Esophagus muscularis mucosa (tissue), 4 donors: ENCODE measurements around the gene PTPRK.

Source experiments
- EP300 ChIP-seq: sonication (generic); formaldehyde crosslinking; IDR thresholded peaks from one replicate; pipeline ENCODE4 v1.6.1; 2017; ENCODE audit warnings: antibody characterized with exemption
- POLR2A ChIP-seq: fragments of 450-650 bp; IDR thresholded peaks from one replicate; pipeline ENCODE4 v1.6.1; 2017; ENCODE audit warnings: antibody characterized with exemption, moderate library complexity, mild to moderate bottlenecking, low read depth
- POLR2AphosphoS5 ChIP-seq, 2 donors: sonication (generic); formaldehyde crosslinking; IDR thresholded peaks; one replicate each; pipeline ENCODE4 v1.6.1; 2017; ENCODE audit warnings: antibody characterized with exemption in 2 of 2
- TF ChIP-seq, protein P1 (sequence below), 3 experiments: fragments of 200-600 bp in 2 of 3; fragments of 450-650 bp in 1 of 3; sonication (generic) in 2 of 3; IDR thresholded peaks; one replicate each; pipeline ENCODE4 v1.5.1; 2017 to 2019; ENCODE audit warnings: antibody characterized with exemption in 3 of 3, mild to moderate bottlenecking in 2 of 3, moderate library complexity in 1 of 3

DNA sequence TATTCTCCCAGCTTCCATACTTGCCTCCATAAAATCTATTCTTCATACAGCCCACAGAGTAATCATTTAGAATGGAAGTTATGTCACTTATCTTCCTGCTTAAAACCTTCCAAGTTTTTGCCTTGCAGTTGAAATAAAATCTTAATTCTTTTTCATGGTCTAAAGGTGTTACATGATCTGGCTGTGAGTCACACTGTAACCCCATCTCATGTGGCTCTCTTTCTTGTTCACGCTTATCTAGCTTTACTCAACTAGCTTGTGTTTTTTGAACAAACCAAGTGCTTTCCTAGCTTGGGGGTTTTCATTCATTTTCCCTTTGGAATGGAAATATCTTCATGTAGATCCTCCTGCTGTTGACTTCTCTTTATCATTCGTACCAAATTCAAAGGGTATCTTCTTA is 596.0 kb downstream of the PTPRK start:
- TF ChIP-seq POLR2AphosphoS5 (IDR thresholded peaks at IDR 0.05) = no peak
- TF ChIP-seq, protein P1, sequence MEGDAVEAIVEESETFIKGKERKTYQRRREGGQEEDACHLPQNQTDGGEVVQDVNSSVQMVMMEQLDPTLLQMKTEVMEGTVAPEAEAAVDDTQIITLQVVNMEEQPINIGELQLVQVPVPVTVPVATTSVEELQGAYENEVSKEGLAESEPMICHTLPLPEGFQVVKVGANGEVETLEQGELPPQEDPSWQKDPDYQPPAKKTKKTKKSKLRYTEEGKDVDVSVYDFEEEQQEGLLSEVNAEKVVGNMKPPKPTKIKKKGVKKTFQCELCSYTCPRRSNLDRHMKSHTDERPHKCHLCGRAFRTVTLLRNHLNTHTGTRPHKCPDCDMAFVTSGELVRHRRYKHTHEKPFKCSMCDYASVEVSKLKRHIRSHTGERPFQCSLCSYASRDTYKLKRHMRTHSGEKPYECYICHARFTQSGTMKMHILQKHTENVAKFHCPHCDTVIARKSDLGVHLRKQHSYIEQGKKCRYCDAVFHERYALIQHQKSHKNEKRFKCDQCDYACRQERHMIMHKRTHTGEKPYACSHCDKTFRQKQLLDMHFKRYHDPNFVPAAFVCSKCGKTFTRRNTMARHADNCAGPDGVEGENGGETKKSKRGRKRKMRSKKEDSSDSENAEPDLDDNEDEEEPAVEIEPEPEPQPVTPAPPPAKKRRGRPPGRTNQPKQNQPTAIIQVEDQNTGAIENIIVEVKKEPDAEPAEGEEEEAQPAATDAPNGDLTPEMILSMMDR (IDR thresholded peaks at IDR 0.05) = no peak
- no peak for TF ChIP-seq EP300
- no peak for TF ChIP-seq POLR2A
